Left cardiac atrium (tissue), 4 donors: ENCODE results near the gene HES1. TPM values are rescaled to one million over a fixed set of nuclear protein-coding genes. Genes with fewer than 3 reads are reported as not detected.
A peak's percentile ranks its signal among the peaks of the same experiment; 100 is the strongest.
"Not testable (repeated sequence)": the region's sequence is repeated elsewhere in the genome, so short reads cannot be mapped to it uniquely, and the experiment has no call there.

Experiments used
- ATAC-seq, 2 donors: fragments of 200-7000 bp; cut with Tn5 transposase; one replicate each; pipeline ENCODE4 v1.9.1; 2020; ENCODE audit warnings: mild to moderate bottlenecking in 2 of 2, moderate library complexity in 2 of 2
- DNase-seq: peaks from one replicate; pipeline ENCODE4 v3.0.0-alpha.2; 2020
- intact Hi-C, 2 donors: fragments of 100-400 bp; cut with DNase I; formaldehyde crosslinking; loops; one replicate each; pipeline versions ENCODE4 v1.14.1 to v1.15.1; 2022 to 2023
- total RNA-seq, 2 donors: library from RNA; stranded (reverse); fragmentation: NEBNext Ultra II Directional; extraction: Animal tissue kit (Norgen Biotek cat#: 25700); gene quantifications; one replicate each; pipeline ENCODE4 v1.2.1, GENCODE V29; 2021
- donor health status: DM: no; HTN: yes; CAD: no.
- donor health status: DM: no; HTN: yes; CAD: no; lungs with severe emphysema.
- donor health status: DM: yes; HTN: yes; CAD: no.
- donor health status: Dilated cardiomyopathy.

HES1 gene
- total RNA-seq, 2 donors from 2014 or later: 13.2 to 60.5 TPM

DNA sequence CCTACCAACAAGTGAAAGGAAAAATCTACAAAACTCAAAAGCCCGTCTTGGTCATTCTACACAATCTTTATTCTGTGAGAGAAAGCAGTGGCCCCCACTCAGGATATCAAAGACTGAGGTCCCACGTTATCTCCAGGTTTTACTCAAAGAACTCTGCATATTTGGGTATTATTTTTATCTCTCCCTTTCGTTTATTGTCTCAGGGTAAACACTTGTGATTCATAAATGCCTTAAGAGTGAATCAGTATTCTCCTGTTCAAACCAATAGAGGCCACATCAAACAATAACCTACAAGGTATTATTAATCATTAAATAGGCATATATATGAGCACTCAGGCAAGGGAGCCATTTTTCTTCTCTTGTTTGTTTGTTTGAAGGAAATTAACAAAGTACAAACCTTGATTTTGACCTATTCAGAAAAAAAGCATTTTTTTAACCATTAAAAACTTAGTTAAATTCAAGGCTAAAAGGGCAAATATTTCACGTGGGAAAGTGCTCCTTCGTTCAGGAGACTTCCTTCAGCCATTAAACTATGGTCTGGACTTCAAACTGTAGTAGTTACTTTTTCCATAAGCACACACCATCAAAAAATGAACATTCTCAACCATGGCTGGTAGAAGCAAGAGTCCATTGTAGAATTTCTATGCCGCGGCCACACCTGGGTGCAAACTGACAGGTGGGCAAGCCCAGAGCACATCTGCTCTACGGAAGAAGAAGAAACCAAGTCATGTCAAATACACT, 13.9 kb upstream of the HES1 start:
- intact Hi-C loops: no loop called here
- no peak for DNase-seq

DNA sequence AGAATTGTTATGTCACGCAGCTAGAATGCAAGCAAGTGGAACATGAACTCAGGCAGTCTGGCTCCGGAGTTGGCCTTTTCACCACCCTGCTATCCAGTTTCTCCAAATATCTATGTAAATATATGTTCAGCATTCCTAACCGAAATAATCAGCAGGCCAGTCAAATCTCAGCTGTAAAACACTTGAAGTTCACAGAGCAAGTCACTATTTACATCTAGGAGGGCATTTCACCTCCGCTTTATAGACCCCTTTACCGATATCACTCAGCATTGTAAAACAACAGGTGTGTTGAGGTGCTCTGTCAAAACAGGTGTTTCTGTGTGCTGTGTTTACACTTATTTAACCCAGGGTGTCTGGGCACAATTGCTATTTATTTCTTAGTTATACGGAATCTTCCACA, 12.2 kb upstream of the HES1 start:
- ATAC-seq (no peak), DNase-seq (no peak)
- intact Hi-C loops: no loop called here

More for the DNA sequence above, 13.9 kb upstream of the HES1 start:
- ATAC-seq: no peak

GRCh38 chr3:194124193-194124592, 11.8 kb upstream of the HES1 start:
- DNase-seq: no peak
- no peak for ATAC-seq

DNA sequence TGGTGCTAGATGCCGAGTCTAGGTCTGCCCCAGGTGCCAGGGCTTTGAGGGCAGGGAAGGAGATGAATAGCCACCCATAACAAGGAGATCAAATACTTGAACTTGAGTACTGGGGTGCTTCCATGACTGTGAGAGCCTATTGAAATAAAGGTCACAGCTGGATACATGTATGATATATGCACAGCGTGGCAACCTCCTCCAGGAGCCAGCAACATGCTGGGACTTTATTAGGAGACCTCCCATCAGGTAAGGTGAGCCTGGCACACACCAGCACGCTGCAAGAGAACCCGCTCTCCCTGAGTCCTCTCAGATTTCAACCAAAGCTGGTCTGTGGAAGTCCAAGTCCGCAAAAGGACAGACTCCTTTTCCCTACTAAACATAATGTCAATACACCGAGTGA, 10.5 kb upstream of the HES1 start:
- intact Hi-C loops: no loop called here
- DNase-seq (no peak), ATAC-seq (no peak)

More at GRCh38 chr3:194124193-194124592, 11.8 kb upstream of the HES1 start:
- intact Hi-C loops: no loop called here

GRCh38 chr3:194126790-194127189, 9.2 kb upstream of the HES1 start:
- DNase-seq: no peak
- ATAC-seq: no peak
- intact Hi-C loops: no loop called here

- ATAC-seq: no peak
- DNase-seq: no peak
- intact Hi-C loops: no loop called here
These were observed 7.6 kb upstream of the HES1 start for GRCh38 chr3:194128202-194128918.

- intact Hi-C loops, ATAC-seq, DNase-seq: not testable (repeated sequence)
These were observed 7.0 kb upstream of the HES1 start for GRCh38 chr3:194128919-194129295.

DNA sequence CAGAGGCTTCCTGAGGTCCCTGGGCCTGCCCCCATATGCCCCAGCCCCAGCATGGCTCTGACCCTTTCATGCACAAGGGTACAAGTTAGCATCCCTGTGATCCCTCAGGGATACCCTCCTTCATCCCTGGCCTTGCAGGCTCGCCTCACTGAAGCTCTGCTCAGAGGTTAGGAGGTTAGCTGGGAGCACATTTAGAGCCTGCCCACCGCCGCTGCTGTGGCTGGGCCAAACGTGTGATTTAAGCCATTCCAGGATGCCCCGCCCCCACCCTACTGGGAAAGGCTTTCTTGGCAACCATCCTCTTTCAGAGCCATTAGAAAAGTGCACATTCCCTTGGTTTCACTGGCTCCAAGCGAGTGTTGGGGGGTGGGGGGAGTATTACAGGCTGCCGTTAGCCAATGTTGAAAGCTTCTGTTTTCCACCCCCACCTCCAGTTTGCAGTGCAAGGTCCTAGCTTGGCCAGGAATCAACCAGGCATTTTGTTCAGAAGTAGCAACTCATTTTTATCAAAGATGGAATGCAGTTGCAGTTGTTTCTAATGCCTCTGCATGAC, 6.3 kb upstream of the HES1 start:
- intact Hi-C loops: loop anchor here (5.0 to 10.0 kb wide), 3 partner anchors 57 to 265 kb away; no protein-coding TSS in a partner anchor
- ATAC-seq: peak in 1 of 2 donors; percentile 10
- peak; percentile 36 for DNase-seq

DNA sequence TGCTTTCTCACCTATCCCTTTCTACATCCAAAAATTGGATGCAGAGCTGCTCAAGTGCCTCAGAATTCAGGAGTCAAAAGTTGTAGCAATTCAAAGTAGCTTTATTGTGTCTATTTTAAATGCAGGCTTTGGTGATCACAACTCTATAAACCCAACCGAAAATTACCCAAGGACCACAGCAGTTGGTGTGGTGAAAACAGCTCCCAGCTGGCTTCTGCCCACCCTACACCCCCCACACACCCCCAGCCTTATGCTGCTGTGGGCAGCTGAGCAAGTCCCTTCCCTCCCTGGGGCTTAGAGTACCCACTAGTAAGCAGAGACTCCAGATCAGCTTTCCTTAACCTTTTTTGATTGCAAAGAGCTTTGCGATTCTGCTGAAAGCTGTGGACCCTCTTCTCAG, 5.8 kb upstream of the HES1 start:
- intact Hi-C loops: loop anchor here (5.0 to 10.0 kb wide), 3 partner anchors 58 to 265 kb away; no protein-coding TSS in a partner anchor
- no peak for ATAC-seq

DNA sequence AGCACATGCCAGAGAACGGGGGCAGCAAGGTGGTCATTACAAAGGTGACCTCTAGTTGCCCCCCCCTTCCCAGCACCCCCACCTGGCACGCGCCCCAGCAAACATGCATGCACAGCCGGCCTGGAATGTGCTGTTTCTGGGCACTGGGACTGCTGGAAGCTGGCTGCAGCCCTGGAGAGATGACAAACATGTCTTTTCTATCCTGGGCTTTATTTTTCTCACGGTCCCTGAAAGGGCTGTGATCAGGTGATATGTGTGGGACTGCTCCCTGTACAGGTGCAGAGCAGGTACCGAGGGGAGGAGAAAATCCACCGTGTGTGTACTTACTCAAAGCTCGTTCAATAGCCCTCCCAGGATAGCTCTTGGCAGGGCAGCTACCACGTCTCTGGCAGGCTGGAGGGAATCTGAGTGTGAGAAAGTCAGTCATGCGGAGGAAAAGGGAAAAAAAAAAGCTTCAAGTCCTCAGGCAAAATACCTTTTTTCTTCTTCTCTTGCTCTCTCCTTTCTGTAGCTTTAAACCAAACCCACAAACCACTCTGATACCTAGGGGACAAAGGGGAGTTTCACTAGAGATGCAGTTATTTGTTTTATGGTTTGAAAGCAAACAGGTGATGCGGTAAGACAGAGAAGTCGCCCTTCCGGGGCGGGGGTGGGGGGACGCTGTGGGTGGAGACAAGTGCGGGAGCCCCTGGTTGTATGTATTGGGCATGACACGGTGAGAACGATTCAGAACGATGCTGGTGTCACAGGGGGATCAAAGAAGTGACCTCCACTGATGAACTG, 5.0 kb upstream of the HES1 start:
- ATAC-seq: no peak
- DNase-seq: no peak
- intact Hi-C loops: loop anchor here (5.0 to 10.0 kb wide), 3 partner anchors 59 to 266 kb away; no protein-coding TSS in a partner anchor

More for the DNA sequence above, 5.8 kb upstream of the HES1 start:
- DNase-seq: no peak

GRCh38 chr3:194132465-194133286, 3.3 kb upstream of the HES1 start:
- no peak for ATAC-seq
- intact Hi-C loops: loop anchor here (2.0 to 10.0 kb wide), 4 partner anchors 60 to 268 kb away; no protein-coding TSS in a partner anchor
- DNase-seq: no peak

- ATAC-seq (peak in 1 of 2 donors; percentile 0), DNase-seq (peak; percentile 82)
- intact Hi-C loops: loop anchor here (2.0 to 10.0 kb wide), 4 partner anchors 61 to 269 kb away; no protein-coding TSS in a partner anchor
These were observed 2.2 kb upstream of the HES1 start for GRCh38 chr3:194133661-194134230.

- ATAC-seq (peak; percentile 12 to 22), DNase-seq (peak; percentile 82)
- intact Hi-C loops: loop anchor here (5.0 to 10.0 kb wide), 3 partner anchors 62 to 269 kb away; no protein-coding TSS in a partner anchor
These were observed 1.7 kb upstream of the HES1 start for GRCh38 chr3:194134231-194134756.

DNA sequence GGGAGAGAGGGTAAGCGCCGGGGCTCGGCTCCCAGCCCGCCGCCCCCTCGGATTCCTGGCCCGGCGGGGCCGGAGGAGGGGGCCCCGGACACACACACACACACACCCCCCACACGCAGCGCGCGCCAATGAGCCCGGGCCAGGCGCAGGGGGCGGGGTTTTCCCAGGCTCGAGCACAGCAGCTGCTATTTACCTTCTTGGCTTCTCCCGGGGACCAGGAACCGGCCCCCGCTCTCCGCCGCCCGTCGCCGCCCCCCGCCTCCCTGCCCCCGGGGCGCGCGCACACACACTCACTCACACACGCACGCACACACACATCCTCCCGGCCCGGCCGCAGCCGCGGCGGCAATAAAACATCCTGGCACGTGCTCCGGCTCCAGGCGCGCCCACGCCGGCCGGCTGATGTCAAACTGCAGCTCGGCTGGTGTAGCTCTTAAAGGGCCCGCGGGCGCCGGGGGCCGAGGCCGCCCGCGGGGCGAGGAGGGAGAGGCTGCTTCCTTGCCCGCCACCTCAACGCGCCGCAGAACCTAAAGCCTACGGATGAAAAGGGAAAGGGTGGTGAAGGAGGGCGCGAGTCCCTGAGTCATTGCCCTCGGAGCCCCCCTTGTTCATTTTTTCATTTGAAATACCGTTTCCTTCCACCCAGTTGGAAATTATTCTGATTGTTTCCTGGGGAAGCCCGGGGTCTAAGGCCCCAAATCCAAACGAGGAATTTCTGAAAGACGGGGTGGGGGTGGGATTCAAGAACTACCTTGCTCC, 1.0 kb upstream of the HES1 start:
- intact Hi-C loops: loop anchor here (5.0 to 10.0 kb wide), 6 partner anchors 63 to 353 kb away; no protein-coding TSS in a partner anchor
- peak; percentile 95 for DNase-seq
- peak; percentile 56 to 73 for ATAC-seq

DNA sequence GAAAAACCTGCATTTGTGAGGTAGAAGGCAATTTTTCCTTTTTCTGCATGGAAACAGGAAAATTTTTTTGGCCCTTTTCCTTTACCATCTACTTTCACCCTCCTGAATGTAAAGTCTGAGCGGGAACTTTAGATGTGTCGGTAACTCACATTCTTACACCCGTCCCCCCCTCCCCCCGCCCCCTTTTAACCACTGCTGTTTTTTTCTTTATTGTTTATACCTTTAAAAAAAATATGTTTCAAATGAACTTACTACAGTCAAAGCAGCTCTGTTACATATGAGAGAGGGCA, 487 bp upstream of the HES1 start:
- no peak for DNase-seq
- ATAC-seq: no peak
- intact Hi-C loops: loop anchor here (5.0 to 10.0 kb wide), 5 partner anchors 131 to 353 kb away; no protein-coding TSS in a partner anchor

DNA sequence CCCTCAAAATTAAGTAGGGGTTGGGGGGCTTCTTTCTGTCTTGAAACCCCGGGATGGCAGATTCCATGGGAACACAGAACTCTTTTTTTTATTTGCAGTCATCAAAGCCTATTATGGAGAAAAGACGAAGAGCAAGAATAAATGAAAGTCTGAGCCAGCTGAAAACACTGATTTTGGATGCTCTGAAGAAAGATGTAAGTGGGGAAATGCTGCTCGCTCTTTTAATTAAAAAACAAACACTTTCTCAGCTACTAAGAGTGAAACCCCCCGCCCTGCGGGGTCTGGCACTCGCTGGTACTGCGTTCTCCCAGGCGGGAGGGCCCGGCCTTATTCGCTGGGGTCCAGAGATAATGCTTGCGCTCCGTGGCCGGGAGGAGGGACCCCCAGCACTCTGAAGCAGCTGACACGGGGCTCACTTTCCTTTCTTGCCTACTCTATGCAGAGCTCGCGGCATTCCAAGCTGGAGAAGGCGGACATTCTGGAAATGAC, 615 bp downstream of the HES1 start:
- ATAC-seq (no peak), DNase-seq (no peak)
- intact Hi-C loops: loop anchor here (2.0 to 10.0 kb wide), 7 partner anchors 131 to 354 kb away; no protein-coding TSS in a partner anchor
